B cell (primary cell): ENCODE data around the gene TMSB4X. TPM values are rescaled to one million over a fixed set of nuclear protein-coding genes. Genes with fewer than 3 reads are reported as not detected.

ENCODE experiments used
- ATAC-seq: fragments of 200-7000 bp; cut with Tn5 transposase; one replicate; pipeline ENCODE4 v1.10.0; 2021; ENCODE audit warnings: low read depth, mild to moderate bottlenecking, moderate number of reproducible peaks, moderate library complexity
- CTCF ChIA-PET: fragments of 350-600 bp; sonication (Branson Sonifier 250); formaldehyde crosslinking; loops from one replicate; lab custom pipeline; 2021; ENCODE audit warnings: antibody characterized with exemption, inconsistent platforms; lab: Charles Lee
- POLR2A ChIA-PET: fragments of 350-600 bp; sonication (Branson Sonifier 250); formaldehyde crosslinking; loops from one replicate; lab custom pipeline; 2021; ENCODE audit warnings: antibody characterized with exemption; lab: Charles Lee
- DNase-seq: peaks from one replicate; pipeline ENCODE4 v3.0.0; 2013
- H2AFZ ChIP-seq: 2 replicates; pipeline ENCODE4 v1.6.1; 2012; ENCODE audit warnings: mild to moderate bottlenecking, low read depth, low read length; ENCODE audit not compliant: insufficient read depth, poor library complexity, severe bottlenecking
- H3K27ac ChIP-seq, 2 donors: 1 replicate in 1 of 2; 2 replicates in 1 of 2; pipeline ENCODE4 v1.5.1; 2012 to 2013; ENCODE audit warnings: low read length in 2 of 2, mild to moderate bottlenecking in 2 of 2, moderate library complexity in 1 of 2
- H3K27me3 ChIP-seq, 4 experiments: fragments of 200-600 bp in 1 of 4; sonication (generic) in 1 of 4; replicated peaks in 1 of 4; 1 replicate in 2 of 4; 2 replicates in 2 of 4; pipeline versions ENCODE4 v1.6.1 to v1.7.0; 2013 to 2016; ENCODE audit warnings: low read length in 3 of 4, mild to moderate bottlenecking in 2 of 4, mixed read lengths in 1 of 4, moderate library complexity in 1 of 4; ENCODE audit not compliant: insufficient read depth in 4 of 4, control insufficient read depth in 3 of 4; ENCODE audit errors: control extremely low read depth in 1 of 4
- H3K36me3 ChIP-seq, 2 experiments: replicated peaks in 1 of 2; 1 replicate in 1 of 2; 2 replicates in 1 of 2; pipeline versions ENCODE4 v1.6.1 to v1.7.1; 2013; ENCODE audit warnings: low read length in 1 of 2; ENCODE audit not compliant: insufficient read depth in 2 of 2, control insufficient read depth in 1 of 2; ENCODE audit errors: control extremely low read depth in 1 of 2, extremely low read depth in 1 of 2
- H3K4me1 ChIP-seq, 2 donors: fragments of 200-600 bp in 1 of 2; sonication (generic) in 1 of 2; 1 replicate in 1 of 2; 2 replicates in 1 of 2; pipeline versions ENCODE4 v1.5.1 to v1.6.1; 2013 to 2017; ENCODE audit warnings: low read length in 2 of 2; ENCODE audit not compliant: control insufficient read depth in 2 of 2, insufficient read depth in 2 of 2
- H3K4me2 ChIP-seq: replicated peaks from 2 replicates; pipeline ENCODE3; 2012; ENCODE audit warnings: mild to moderate bottlenecking, low read depth, low read length; ENCODE audit not compliant: poor library complexity, severe bottlenecking
- H3K4me3 ChIP-seq, 5 experiments: fragments of 200-600 bp in 1 of 5; sonication (generic) in 1 of 5; 1 replicate in 3 of 5; 2 replicates in 2 of 5; pipeline versions ENCODE4 v1.5.1 to v1.7.0; 2011 to 2016; ENCODE audit warnings: low read length in 4 of 5, mild to moderate bottlenecking in 4 of 5, low read depth in 2 of 5, control low read depth in 1 of 5, moderate library complexity in 1 of 5; ENCODE audit not compliant: insufficient read depth in 1 of 5; ENCODE audit errors: control extremely low read depth in 1 of 5, extremely low read depth in 1 of 5
- H3K79me2 ChIP-seq: fragments of 200-600 bp; sonication (generic); one replicate; pipeline ENCODE4 v1.6.0; 2016; ENCODE audit warnings: low read length; ENCODE audit not compliant: control insufficient read depth, insufficient read depth
- H3K9ac ChIP-seq: fragments of 200-600 bp; sonication (generic); 2 replicates; pipeline ENCODE4 v1.6.1; 2017; ENCODE audit warnings: mild to moderate bottlenecking, low read length, moderate library complexity
- H3K9me3 ChIP-seq, 3 donors: one replicate each; pipeline versions ENCODE4 v1.6.1 to v1.7.1; 2013; ENCODE audit warnings: low read length in 2 of 3; ENCODE audit not compliant: control insufficient read depth in 2 of 3, insufficient read depth in 1 of 3; ENCODE audit errors: control extremely low read depth in 1 of 3
- H4K20me1 ChIP-seq: 2 replicates; pipeline ENCODE4 v1.6.0; 2012; ENCODE audit warnings: mild to moderate bottlenecking, low read length; ENCODE audit not compliant: insufficient read depth, control insufficient read depth, poor library complexity, severe bottlenecking
- H3K27ac Mint-ChIP-seq: one replicate; pipeline ENCODE4 v1.8.0; 2021; ENCODE audit warnings: mixed read lengths
- H3K27me3 Mint-ChIP-seq: one replicate; pipeline ENCODE4 v1.8.0; 2021; ENCODE audit warnings: mixed read lengths
- H3K4me1 Mint-ChIP-seq: one replicate; pipeline ENCODE4 v1.8.0; 2021; ENCODE audit warnings: mixed read lengths
- H3K4me3 Mint-ChIP-seq: one replicate; pipeline ENCODE4 v1.8.0; 2021; ENCODE audit warnings: mixed read lengths
- H3K9me3 Mint-ChIP-seq: one replicate; pipeline ENCODE4 v1.8.0; 2022; ENCODE audit warnings: mixed read lengths; ENCODE audit not compliant: insufficient read depth
- CTCF ChIP-seq: fragments of 200-600 bp; IDR thresholded peaks from one replicate; pipeline ENCODE4 v1.8.0; 2022; ENCODE audit warnings: antibody characterized with exemption, mild to moderate bottlenecking
- EZH2 ChIP-seq: IDR thresholded peaks from 2 replicates; pipeline ENCODE4 v1.6.1; 2012; ENCODE audit warnings: borderline replicate concordance, low read depth, mild to moderate bottlenecking, moderate library complexity, low read length; ENCODE audit not compliant: insufficient read depth, poor library complexity, severe bottlenecking
- WGBS: methylation state at CpG from one replicate; pipeline ENCODE4 v1.1.5; 2013; ENCODE audit warnings: missing lambda C conversion rate; ENCODE audit not compliant: insufficient coverage; 5-methylcytosine and 5-hydroxymethylcytosine counted together
- intact Hi-C: fragments of 100-400 bp; cut with micrococcal nuclease; formaldehyde crosslinking; loops from one replicate; pipeline ENCODE4 v1.10.0; 2022
- polyA plus RNA-seq: library from polyadenylated mRNA; depleted of rRNA; stranded (reverse); fragments of >200 nt; gene quantifications from 2 replicates; pipeline ENCODE4 v1.2.3, GENCODE V29; 2012
- total RNA-seq, 2 donors: library from RNA; stranded (reverse); fragments of 120-200 nt in 1 of 2; gene quantifications; 1 replicate in 1 of 2; 2 replicates in 1 of 2; pipeline versions ENCODE4 v1.2.3 to v1.2.4, GENCODE V29; 2013 to 2022

Gene TMSB4X
- total and polyA plus RNA-seq, 2 donors (not counting 1 experiment from before 2014, with no cell fraction given), result 2,550 to 4,850 TPM

DNA sequence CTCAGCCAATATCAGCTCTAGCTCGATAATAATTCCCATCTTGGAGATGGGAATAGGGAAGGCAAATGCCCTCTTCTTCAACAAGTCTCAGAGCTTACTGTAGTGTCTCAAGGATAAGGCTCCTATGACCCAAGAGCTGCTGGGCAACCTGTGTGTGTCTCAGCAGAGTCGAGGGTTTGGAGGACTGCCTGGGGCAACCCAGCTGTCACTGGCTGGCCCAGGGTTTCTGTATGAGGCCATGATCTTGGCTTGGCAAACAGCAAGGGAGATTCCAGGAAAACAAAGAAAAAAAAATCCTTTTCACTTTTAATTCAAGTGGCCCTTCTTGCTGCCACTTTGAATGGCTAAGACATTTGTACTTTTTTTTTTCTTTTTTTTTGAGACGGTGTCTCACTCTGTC lies 34.4 kb downstream of the TMSB4X start:
- H3K4me3 Mint-ChIP-seq, result no peak overlapping the region
- no peak overlapping the region for H2AFZ ChIP-seq
- no peaks in the 10 kb centered on the region for H3K9me3 ChIP-seq
- H3K27ac Mint-ChIP-seq, result peak overlapping the region; percentile 76
- WGBS, result no CpG with 5 or more reads among the region's 3 CpGs
- no peaks in the 10 kb centered on the region for H3K36me3 ChIP-seq
- H3K4me1 Mint-ChIP-seq, result peaks cover 78% of the 10 kb centered on the region
- H3K27ac ChIP-seq, result peak overlapping the region; percentile 18 to 23
- H3K27me3 ChIP-seq, result peaks cover 0 to 5% (median 0%) of the 10 kb centered on the region in 4 experiments
- no peaks in the 10 kb centered on the region for H4K20me1 ChIP-seq
- POLR2A ChIA-PET, result no interaction called here
- no peaks in the 10 kb centered on the region for H3K27me3 Mint-ChIP-seq
- no peak overlapping the region for H3K4me3 ChIP-seq
- peaks cover 71 to 79% of the 10 kb centered on the region in 2 donors for H3K4me1 ChIP-seq
- no peaks in the 10 kb centered on the region for H3K9me3 Mint-ChIP-seq
- no peak for ATAC-seq
- no peak overlapping the region for H3K9ac ChIP-seq
- no peak for DNase-seq
- H3K4me2 ChIP-seq, result peak overlapping the region; percentile 69
- peaks cover 7% of the 10 kb centered on the region for H3K79me2 ChIP-seq
- TF ChIP-seq CTCF (no peak), EZH2 (no peak)
- intact Hi-C loops, result no loop called here
- CTCF ChIA-PET, result interaction anchor here (1.1 to 3.8 kb wide), 4 partner anchors 59 to 478 kb away, joined by 4 to 14 read pairs (median 6); no protein-coding TSS in a partner anchor

DNA sequence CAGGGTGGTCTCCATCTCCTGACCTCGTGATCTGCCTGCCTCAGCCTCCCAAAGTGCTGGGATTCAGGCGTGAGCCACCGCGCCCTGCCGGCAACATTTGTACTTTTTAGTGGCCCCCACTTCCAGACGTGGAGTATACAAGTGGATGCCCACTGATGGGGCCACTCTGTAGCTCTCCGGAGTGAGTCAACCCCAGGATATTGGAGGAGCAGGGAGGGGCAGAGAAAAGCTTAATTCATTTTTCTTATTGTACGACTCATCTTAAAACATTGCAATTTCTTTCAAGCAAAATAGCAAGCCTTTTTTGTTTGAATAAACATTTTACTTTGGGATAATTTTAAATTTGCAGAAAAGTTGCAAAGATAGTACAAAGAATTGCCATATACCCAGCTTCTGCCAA lies 34.9 kb downstream of the TMSB4X start:
- Histone ChIP-seq H3K9ac (no peak overlapping the region), H3K36me3 (no peaks in the 10 kb centered on the region), H3K27me3 (peaks cover 0 to 5% (median 0%) of the 10 kb centered on the region in 4 experiments), H4K20me1 (no peaks in the 10 kb centered on the region), H3K4me1 (peaks cover 72 to 79% of the 10 kb centered on the region in 2 donors), H2AFZ (no peak overlapping the region), H3K9me3 (no peaks in the 10 kb centered on the region), H3K4me2 (no peak overlapping the region), H3K79me2 (peaks cover 8% of the 10 kb centered on the region), H3K27ac (no peak overlapping the region), H3K4me3 (no peak overlapping the region)
- ChIA-PET POLR2A (interaction anchor here (0.8 kb wide), 1 partner anchor 9 kb away, joined by 3 read pairs; no protein-coding TSS in a partner anchor), CTCF (interaction anchor here (1.1 to 2.8 kb wide), 3 partner anchors 78 to 478 kb away, joined by 4 to 8 read pairs (median 4); no protein-coding TSS in a partner anchor)
- Mint-ChIP-seq H3K9me3 (no peaks in the 10 kb centered on the region), H3K4me3 (no peak overlapping the region), H3K4me1 (peaks cover 79% of the 10 kb centered on the region), H3K27ac (no peak overlapping the region), H3K27me3 (no peaks in the 10 kb centered on the region)
- DNase-seq, result no peak
- TF ChIP-seq CTCF (no peak), EZH2 (no peak)
- intact Hi-C loops, result no loop called here
- 100% methylated on average over 1 of the region's 8 CpGs for WGBS
- no peak for ATAC-seq
